Stimulated activated CD8-positive, alpha-beta memory T cell treated with anti-CD3 and anti-CD28 coated beads, Interleukin-7, amount 100 ng/mL, for 48 hours (primary cell): ENCODE data around the gene DTX1.

Source experiments
- DNase-seq, 2 donors: peaks; one replicate each; pipeline ENCODE4 v3.0.0-alpha.2; 2020; ENCODE audit warnings: low read depth in 1 of 2; ENCODE audit errors: extremely low read depth in 1 of 2

Gene DTX1

DNA sequence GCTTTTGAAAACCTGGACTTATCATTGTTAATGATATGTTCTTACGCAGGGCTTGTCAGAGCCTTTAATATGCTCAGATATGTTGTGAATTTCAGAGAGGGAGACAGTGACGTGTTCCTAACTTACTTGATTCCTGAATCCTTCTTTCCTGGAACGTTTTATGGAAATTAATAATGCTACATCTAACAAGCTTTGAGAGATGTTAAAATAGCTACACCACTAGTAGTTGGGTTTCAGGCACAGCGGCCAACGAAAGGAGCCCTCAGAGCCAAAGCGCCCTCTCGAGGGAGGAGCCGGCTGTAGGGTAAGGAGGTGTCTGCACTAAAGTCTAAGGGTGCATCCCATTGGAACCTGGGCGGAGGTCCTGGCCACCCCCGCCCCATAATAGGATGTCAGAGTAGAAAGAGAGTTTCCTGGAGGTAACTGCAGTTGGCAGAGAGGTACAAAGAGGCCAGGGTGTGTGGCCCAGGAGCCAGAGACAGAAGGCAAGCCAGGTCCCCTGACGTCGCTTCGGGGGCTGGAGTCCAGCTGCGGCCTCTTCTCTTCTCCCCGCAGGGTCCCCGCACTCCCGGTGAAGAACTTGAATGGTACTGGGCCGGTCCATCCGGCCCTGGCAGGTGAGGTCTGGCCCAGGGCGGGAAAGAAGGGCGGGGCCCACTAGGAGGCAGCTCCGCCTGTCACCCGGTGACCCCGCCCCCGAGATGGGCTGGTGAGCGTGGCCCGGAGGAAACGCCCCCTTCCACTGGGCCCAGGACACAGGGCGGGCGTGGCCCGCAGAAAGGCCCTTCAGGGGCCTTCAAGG lies 36.3 kb downstream of the DTX1 start:
- no peak for DNase-seq

DNA sequence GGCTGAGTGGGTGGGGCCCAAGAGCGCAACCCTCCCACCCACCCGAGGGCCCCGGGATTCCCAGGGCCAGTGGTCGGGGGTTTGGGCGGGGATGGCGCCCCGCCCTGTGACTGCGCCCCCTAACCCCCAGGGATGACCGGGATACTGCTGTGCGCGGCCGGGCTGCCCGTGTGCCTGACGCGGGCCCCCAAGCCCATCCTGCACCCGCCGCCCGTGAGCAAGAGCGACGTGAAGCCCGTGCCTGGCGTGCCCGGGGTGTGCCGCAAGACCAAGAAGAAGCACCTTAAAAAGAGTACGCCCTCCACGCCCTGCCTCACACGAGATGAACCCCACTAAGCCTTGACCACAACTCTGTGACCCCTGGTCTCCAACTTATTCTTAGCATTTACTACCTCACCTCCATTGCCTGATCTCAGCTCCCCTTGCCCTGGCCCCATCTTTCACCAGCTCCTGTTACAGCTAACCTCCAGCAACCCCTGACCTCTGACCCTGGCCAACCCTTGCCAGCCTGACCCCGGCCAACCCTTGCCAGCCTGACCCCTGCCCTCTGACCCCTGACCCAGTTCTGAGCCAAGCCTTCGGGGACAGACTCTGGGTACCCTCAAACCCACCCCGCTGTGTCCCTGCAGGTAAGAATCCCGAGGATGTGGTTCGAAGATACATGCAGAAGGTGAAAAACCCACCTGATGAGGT lies 37.0 kb downstream of the DTX1 start:
- DNase-seq: no peak

DNA sequence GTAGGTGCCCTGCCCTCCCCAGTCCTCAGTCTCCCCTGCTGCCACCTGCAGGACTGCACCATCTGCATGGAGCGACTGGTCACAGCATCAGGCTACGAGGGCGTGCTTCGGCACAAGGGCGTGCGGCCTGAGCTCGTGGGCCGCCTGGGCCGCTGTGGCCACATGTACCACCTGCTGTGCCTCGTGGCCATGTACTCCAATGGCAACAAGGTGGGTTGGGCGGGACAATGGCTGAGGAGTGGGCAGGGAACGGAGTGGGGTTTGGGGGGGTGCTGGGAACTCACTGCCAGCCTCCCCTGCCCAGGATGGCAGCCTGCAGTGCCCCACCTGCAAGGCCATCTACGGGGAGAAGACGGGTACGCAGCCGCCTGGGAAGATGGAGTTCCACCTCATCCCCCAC lies 38.2 kb downstream of the DTX1 start:
- DNase-seq: no peak

DNA sequence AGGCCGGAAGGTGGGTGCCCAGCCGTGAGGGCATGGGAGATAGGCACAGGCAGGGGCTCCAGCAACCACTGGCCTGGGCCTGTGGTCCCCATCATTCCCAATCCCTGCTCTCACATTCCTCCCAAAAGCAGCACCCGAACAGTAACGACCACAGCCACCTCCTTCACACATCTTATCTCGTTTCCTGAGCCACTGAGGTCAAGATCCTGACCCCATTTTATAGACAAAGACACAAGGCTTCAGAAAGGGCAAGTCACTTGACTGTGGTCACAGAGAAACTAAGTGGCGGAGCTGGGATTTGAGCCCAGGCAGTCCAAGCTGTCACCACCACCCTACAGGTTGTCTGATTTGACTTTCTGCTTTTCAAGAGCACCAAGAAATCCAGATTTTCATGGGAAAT lies 38.9 kb downstream of the DTX1 start:
- DNase-seq: no peak

DNA sequence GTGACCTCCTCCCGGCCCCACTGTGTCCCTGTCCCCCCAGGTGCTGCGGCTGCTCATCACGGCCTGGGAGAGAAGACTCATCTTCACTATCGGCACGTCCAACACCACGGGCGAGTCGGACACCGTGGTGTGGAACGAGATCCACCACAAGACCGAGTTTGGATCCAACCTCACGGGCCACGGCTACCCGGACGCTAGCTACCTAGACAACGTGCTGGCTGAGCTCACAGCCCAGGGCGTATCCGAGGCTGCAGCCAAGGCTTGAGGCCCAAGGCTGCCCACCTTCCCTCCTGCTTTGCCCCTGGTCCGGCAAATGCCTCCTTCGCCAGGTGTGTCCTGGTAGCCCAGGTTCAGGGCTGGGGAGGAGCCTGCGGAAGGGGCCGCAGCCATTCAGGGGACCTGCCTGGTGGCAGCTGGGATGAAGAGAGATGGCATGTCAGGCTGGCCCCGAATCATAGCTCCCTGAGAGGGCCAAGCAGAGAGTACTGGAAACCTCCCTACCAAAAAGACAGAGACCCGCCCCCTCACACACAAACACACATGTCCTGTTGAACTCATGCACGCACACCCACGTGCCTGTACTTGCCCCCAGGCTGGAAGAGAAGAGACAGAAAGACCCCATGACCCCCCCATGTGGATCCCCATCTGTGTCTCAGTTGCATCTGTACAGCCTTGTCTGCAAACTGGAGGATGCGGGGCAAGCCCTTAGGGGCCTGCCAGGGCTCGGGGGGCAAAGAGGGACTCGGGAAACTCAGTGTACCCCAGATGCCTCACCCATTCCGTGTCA lies 40.3 kb downstream of the DTX1 start:
- DNase-seq: no peak

DNA sequence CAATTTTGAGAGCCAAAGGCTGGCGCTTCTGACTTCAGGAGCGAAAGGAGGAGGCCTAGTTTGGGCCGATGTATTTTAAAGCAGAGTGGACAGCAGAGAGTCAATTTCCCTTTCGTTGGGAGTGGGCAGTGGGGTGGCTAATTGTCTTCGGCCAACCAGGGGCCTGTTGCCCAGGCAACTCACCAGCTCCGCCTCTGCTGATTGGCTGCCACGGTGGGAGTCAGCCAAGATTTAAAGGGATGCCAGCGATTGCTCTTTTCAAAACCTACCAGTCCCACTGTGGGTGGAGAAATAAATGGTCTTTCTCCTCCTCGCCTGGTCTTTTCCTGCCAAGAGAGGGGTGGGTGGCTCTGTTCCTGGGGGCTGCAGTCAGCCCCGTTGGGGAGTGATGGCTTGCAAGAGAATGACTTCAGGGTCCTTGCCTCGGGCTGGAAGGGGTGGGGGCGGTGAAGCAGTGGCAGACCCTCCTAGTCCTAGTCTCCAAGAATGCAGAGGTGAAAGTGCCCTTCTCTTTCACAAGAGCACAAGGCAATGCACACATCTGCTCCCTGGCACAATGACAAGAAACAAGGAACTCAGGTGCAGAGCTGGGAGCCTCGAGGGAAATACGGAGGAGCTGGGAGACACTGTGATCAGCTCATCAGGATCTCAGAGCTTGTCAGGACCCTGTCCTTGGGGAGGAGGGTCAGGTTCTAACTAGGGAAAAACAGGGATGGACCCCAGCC lies 41.3 kb downstream of the DTX1 start:
- DNase-seq: no peak

DNA sequence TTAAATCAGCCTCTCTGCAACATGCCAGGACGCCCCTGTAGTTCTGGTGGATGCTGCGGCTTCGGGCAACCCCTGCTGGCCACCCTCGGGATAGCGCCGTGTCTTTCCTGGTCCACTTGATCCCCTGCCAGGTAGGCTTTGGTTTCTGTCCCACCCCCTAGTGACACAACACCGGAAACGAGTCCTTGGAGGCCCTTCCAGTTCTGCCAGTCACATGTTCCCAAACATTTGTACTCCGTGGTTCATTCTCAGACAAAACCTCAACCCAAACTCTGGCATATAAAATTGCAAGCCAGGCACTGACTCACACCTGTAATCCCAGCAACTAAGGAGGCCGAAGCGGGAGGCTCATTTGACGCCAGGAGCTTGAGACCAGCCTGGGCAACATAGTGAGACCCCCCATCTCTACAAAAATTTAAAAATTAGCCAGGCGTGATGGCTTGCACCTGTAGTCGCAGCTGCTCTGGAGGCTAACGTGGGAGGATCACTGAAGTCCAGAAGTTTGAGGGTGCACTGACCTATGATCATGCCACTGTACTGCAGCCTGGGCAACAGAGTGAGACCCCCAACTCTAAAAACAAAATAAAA lies 42.0 kb downstream of the DTX1 start:
- peak; percentile 47 to 61 for DNase-seq

DNA sequence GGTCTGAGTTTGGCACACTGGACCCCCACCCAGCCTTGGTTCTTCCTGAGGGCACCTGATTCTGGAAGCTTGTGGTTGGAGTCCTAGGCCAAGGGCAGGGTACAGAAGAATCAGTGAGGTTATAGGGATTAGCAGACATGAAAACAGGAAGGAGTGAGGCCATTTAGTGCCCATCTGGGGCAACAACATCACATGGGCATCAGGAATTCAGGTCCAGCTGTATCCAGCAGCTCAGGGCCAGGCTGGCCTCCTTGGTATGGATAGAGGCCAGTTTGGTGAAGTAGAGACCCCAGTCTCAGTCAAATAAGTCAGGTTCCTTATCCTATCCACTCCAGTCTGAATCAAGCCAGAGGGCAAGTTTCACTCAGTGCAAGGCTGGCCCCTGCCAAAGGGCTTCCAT lies 42.8 kb downstream of the DTX1 start:
- no peak for DNase-seq

DNA sequence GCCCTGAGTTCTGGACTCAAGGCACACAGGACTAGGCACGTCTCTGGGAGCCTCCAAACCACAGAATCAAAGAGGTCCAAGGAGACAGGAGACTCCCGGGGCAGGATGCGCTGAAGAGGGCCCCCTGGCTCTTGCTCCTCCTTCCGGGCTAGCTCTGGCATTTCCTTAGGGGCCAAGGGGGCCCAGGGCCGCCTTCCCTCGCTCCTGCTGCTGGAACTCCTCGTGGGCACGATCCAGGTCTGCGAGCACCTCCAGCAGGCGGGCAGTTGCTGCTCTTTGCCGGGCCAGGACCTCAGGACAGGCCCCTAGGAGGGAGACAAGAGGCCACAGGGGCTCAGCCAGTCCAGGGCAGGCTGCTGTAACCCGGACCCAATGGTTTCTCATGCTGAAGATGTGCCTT lies 43.2 kb downstream of the DTX1 start:
- DNase-seq: no peak

DNA sequence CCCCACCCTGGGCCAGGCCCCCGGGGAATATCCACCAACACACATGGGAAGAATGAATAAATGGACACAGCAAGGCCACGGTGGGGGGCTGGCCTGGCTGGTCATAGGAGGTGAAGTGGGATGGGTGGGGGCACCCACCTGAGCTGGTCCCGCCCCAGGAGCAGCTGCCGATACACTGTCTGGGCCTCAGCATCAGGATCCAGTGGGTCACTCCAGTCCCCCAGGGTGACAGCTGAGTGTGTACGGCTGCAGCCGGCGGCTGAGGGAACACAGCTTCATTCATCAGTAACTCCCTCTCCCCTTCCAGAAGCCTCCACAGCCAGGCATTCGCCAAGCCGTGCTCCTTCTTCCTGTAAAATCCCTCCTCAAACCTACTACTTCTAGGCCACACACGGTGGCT lies 45.2 kb downstream of the DTX1 start:
- DNase-seq: no peak

DNA sequence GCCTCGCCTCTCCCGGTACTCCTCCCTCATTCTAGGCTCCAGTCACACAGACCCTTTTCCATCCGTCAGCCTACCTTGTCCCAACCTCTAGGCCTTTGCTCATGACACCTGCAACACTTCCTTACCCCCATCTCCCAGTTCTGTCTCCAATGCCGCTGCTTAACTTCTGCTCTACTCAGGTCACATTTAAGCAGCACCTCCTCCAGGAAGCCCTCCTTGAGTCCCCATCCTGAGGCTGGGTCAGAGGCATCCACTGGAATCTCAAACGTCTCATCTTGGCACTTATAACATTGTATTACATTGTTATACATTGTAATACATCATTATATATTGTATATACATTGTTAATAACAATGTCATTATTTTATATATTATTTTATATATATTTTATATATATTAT lies 46.3 kb downstream of the DTX1 start:
- DNase-seq: no peak

DNA sequence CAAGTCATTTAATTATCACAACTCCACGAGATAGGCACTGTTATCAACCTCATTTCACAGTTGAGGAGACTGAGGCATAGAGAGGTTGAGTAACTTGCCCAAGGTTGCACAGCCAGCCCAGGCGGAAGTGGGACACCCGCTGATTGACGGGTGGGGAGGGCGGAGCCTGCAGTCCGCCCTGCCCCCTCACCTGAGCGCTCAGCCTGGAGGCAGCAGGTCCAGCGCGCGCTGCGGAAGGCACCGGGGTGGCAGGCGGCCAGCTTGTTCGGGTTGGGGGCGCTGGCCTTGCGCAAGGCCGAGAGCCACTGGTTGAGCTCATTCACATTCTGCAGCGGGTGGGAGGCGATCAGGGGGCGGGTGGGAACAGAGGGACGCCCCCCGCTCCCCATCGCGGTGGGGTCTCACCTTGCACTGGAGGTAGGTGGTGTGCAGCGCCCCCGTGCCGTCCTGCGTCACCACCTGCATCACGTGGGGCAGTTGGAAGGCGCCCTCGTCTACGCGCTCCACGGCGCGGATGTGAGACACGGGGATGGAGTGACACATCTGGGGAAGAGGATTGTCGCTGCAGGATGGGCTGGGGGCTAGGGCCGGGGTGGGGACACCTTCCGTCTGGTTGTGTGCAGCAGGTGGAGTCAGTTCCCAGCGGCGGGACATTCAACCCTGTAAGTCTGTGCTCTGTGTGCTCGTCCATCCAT lies 47.4 kb downstream of the DTX1 start:
- peak in 1 of 2 donors; percentile 45 for DNase-seq

DNA sequence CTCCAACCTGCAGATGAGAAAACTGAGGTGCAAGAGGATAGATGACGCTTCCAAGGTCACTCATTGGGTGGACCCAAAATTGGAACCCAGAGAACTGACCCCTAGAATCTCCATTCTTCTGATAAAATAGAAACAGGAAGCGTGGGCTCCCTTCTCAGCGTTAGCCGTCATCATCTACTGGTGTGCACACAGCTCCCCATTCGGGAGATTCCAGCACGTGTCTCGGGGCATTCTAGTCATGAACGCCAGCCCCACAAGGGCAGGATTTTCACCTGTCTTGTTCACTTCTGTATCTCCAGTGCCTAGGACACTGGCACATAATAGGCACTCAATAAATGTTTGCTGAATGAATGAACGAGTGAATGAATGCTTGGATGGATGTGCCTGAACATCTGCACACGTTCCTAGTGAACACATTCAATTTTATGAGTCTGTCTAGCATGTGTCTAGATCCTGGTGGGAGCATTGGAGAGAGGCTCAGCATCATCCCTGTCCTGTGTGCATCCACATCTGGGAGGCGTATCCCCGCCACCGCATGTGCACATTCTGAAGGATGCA lies 48.5 kb downstream of the DTX1 start:
- no peak for DNase-seq

DNA sequence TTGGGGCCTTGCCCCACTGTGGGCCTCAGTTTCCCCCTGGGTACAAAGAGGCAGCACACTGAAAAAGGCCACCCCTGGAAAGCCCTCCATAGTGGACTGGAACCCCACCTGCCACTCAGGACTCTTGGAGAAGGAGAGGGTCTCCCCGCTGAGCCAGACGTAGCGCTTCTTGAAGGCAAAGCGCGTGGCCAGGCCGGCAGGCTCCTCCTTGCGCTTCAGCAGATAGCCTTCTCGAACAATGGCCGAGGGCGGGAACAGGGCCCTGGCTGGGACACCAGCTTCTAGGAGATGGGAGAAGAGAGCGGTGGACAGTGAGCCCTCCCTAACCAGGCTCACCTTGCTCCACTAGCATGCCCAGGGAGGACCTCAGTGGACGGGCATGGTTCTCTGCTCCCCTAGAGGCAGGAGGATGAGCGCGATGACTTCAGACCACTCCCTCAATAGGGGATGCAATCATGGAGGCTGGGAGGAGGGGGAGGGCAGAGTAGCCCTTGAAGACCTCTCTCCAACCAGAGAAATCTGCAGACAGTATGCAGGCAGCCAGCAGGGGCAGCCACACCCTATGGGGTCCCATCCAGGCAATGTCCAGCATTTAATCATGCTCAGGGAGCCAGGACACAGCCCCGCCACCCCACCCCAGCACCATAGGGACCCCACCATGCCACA lies 49.2 kb downstream of the DTX1 start:
- DNase-seq: no peak

DNA sequence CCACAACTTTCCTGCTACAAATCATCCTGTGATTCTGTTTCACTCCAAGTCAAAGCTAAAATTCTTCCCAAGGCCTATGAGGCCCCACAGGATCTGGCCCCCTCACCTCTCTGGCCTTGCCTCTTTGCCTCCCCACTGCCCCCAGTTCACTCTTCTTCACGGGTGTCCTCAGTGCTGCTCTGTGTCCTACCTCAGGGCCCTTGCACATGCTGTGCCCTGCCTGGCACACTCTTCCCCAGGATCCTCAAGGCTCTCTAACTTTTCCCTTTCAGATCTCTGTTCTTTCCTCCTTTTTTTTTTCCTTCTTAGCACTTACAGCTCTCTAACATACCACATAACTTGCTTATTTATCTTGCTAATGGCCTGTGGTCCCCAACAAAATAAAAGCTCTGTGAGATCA lies 49.8 kb downstream of the DTX1 start:
- no peak for DNase-seq

DNA sequence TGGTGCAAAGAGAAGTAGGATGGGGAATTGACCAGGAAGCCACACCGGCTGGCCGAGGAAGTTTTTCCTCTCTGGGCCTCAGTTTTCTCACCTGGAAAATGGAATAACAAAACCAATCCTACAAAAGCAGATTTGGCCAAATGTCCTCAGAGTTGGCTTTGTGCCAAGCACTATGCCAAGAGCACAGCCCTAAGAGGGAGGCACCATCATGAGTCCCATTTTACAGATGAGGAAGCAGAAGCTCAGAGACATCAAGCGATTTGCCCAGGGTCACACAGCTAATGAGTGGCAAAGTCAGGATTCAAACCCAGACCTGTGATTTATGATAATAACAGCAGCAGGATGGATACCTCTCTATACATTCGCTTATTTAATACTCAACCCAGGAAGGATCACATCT lies 51.8 kb downstream of the DTX1 start:
- DNase-seq: no peak

DNA sequence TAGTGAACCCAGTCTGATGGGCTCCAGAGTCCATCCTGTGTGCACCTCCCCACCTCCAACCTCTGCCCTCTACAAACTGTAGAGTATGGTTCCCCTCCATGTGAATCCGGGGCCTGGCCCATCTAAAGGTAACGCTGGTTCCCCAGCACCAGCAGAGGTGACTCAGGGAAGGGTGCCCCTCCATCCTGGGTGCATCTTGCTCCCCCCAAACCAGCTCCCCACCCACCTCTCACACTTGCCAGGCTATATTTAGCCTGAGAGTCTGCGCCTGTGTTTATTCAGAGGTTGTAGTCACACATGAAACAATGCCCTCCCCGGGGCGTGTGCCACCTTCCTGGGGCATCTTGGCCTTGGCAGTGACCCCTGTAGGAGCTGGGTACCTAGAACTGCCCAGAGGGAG lies 52.8 kb downstream of the DTX1 start:
- no peak for DNase-seq

DNA sequence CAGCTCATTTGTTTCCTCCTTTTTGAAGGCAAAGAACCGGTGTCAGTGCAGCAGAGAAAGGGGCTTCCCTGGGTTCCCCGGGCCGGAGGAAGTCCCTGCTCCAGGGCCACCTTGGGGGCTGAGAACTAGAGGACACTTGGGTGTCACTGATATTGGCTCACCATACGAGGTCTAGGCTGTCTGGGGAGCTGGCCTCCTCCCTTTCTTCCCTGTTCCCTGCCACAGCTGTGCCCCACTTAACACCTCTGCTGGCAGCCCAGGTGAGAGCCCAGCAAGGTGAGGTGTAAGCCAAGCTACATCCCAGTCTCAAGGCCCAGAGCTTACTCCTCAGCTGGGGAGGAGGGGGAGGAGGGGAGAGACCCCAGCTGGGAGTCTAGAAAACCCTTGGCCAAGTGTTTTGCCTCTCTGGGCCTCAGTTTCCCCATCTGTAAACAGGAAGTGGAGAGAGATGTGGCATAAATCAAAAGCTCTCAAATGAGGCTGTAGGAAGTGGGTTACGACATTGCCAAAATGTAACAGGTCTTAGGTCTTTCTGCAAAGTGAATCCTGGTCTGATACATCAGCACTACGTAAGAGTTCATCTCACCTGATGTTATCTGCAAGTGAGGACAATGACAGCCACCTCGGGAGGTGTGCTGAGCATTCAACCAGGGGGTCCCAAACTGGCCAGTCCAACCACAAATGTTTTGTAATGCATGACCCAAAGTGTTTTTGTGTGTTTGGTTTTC lies 53.5 kb downstream of the DTX1 start:
- no peak for DNase-seq

DNA sequence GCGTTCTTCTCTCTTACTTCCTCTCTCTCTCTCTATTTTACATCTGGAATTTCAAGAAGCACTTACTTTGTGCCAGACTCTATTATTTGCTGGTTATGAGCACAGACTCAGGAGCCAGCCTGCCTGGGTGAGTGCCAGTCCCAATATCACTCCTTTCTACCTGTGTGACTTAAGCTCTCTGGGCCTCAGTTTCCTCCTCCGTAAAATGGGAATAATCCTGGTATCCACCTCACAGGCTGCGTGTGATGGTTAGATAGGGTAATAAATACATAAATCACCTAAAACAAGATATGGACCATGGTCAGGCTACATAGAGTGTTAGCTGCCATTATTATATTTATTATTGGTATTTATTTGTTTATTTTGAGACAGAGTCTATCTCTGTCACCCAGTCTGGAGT lies 54.7 kb downstream of the DTX1 start:
- DNase-seq: no peak
